ENCODE measurements around the gene PLEKHG1.

PLEKHG1 gene

GRCh38 chr6:150603176-150603575 is 3.5 kb downstream of the PLEKHG1 start:
- Histone ChIP-seq H3F3A (ENCODE audit: insufficient read depth, low read length) (no peaks in the 10 kb centered on the region), H3K4me2 (ENCODE audit: low read length) (peak overlapping the region; percentile 94), H3K9me2 (ENCODE audit: low read depth, low read length) (no peaks in the 10 kb centered on the region), H3K4me1 (ENCODE audit: insufficient read depth, low read length, severe bottlenecking) (peaks cover 82% of the 10 kb centered on the region), H3K79me2 (ENCODE audit: insufficient read depth, low read length) (peaks cover 76% of the 10 kb centered on the region), H3K9me3 (ENCODE audit: low read length) (no peaks in the 10 kb centered on the region), H4K20me1 (ENCODE audit: insufficient read depth, low read length) (no peaks in the 10 kb centered on the region), H3K36me3 (ENCODE audit: insufficient read depth, low read length) (peaks cover 30% of the 10 kb centered on the region), H2AFZ (ENCODE audit: low read length) (no peak overlapping the region), H3K27me3 (ENCODE audit: insufficient read depth, low read length) (no peaks in the 10 kb centered on the region), H3K4me3 (ENCODE audit: low read depth, low read length, poor library complexity, severe bottlenecking) (peak overlapping the region; percentile 87), H3K27ac (ENCODE audit: low read depth, low read length, poor library complexity, severe bottlenecking) (peak overlapping the region; percentile 91), H3K9ac (ENCODE audit: low read length) (peak overlapping the region; percentile 71)
- TF ChIP-seq EZH2 (IDR thresholded peaks at IDR 0.05; ENCODE audit: borderline replicate concordance, low read length) (no peak), CTCF (IDR thresholded peaks at IDR 0.05; ENCODE audit: low read length) (no peak)

- Histone ChIP-seq H3K4me2 (ENCODE audit: low read length) (peak overlapping the region; percentile 94), H3K9ac (ENCODE audit: low read length) (peak overlapping the region; percentile 71; the same call in 1 of the 2 replicates), H3K79me2 (ENCODE audit: insufficient read depth, low read length) (peaks cover 89% of the 10 kb centered on the region), H3K4me1 (ENCODE audit: insufficient read depth, low read length, severe bottlenecking) (peaks cover 82% of the 10 kb centered on the region), H3K9me2 (ENCODE audit: low read depth, low read length) (no peaks in the 10 kb centered on the region), H3K9me3 (ENCODE audit: low read length) (no peaks in the 10 kb centered on the region), H2AFZ (ENCODE audit: low read length) (no peak overlapping the region), H3K27me3 (ENCODE audit: insufficient read depth, low read length) (no peaks in the 10 kb centered on the region), H3K27ac (ENCODE audit: low read depth, low read length, poor library complexity, severe bottlenecking) (peak overlapping the region; percentile 91), H3F3A (ENCODE audit: insufficient read depth, low read length) (no peaks in the 10 kb centered on the region), H3K4me3 (ENCODE audit: low read depth, low read length, poor library complexity, severe bottlenecking) (peak overlapping the region; percentile 87), H3K36me3 (ENCODE audit: insufficient read depth, low read length) (peaks cover 43% of the 10 kb centered on the region), H4K20me1 (ENCODE audit: insufficient read depth, low read length) (no peaks in the 10 kb centered on the region)
- TF ChIP-seq CTCF (IDR thresholded peaks at IDR 0.05; ENCODE audit: low read length) (no peak), EZH2 (IDR thresholded peaks at IDR 0.05; ENCODE audit: borderline replicate concordance, low read length) (no peak)
These were observed 4.8 kb downstream of the PLEKHG1 start for GRCh38 chr6:150604467-150604866.

- TF ChIP-seq EZH2 (IDR thresholded peaks at IDR 0.05; ENCODE audit: borderline replicate concordance, low read length) (no peak), CTCF (IDR thresholded peaks at IDR 0.05; ENCODE audit: low read length) (no peak)
- H3K4me2 ChIP-seq (ENCODE audit: low read length) = peak overlapping the region; percentile 94; the same call in 1 of the 2 replicates
- H4K20me1 ChIP-seq (ENCODE audit: insufficient read depth, low read length) = no peaks in the 10 kb centered on the region
- H3K9me3 ChIP-seq (ENCODE audit: low read length) = no peaks in the 10 kb centered on the region
- H3K27me3 ChIP-seq (ENCODE audit: insufficient read depth, low read length) = no peaks in the 10 kb centered on the region
- no peak overlapping the region for H2AFZ ChIP-seq (ENCODE audit: low read length)
- peaks cover 51% of the 10 kb centered on the region for H3K36me3 ChIP-seq (ENCODE audit: insufficient read depth, low read length)
- no peak overlapping the region for H3K4me3 ChIP-seq (ENCODE audit: low read depth, low read length, poor library complexity, severe bottlenecking)
- no peaks in the 10 kb centered on the region for H3K9me2 ChIP-seq (ENCODE audit: low read depth, low read length)
- peaks cover 84% of the 10 kb centered on the region for H3K4me1 ChIP-seq (ENCODE audit: insufficient read depth, low read length, severe bottlenecking)
- no peak overlapping the region for H3K27ac ChIP-seq (ENCODE audit: low read depth, low read length, poor library complexity, severe bottlenecking)
- H3K9ac ChIP-seq (ENCODE audit: low read length) = no peak overlapping the region
- peaks cover 92% of the 10 kb centered on the region for H3K79me2 ChIP-seq (ENCODE audit: insufficient read depth, low read length)
- H3F3A ChIP-seq (ENCODE audit: insufficient read depth, low read length) = no peaks in the 10 kb centered on the region
These were observed 5.6 kb downstream of the PLEKHG1 start for GRCh38 chr6:150605333-150605732.
